ENCODE results near the gene LMAN1. TPM values are rescaled to one million over a fixed set of nuclear protein-coding genes. Genes with fewer than 3 reads are reported as not detected.

The LMAN1 gene
- total and polyA plus RNA-seq, 2 of the 13 experiments (the other 11 are each of a cell fraction or from before 2014, with no cell fraction given) = 127 to 131 TPM

DNA sequence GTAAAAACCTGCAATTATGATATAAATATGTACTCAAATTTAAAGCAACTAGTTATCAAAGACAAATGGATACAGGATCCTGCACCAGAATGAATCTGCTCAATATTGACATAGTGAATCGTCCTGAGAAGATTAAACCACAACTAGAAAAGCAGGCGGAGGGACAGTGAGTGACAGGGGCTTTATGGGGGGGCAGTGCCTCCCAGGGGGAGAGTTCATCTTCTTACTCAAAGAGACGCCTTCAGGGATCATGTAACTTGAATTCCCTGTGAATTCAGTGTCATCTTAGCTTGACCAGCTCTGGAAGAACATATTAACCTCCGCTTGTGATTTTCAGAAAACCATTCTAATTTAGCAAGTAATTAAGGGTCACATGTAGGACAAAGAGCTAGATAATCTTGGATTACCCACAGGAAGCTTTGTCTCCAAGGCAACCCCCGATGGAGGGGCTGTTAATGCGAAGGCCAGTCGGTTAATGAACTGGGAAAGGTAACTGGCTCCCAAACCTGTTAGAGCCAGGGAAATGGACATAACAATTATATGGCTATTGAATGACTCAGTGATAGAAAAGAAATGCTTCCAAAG, 17.4 kb upstream of the LMAN1 start (continued):
- TF ChIP-seq, protein P1, sequence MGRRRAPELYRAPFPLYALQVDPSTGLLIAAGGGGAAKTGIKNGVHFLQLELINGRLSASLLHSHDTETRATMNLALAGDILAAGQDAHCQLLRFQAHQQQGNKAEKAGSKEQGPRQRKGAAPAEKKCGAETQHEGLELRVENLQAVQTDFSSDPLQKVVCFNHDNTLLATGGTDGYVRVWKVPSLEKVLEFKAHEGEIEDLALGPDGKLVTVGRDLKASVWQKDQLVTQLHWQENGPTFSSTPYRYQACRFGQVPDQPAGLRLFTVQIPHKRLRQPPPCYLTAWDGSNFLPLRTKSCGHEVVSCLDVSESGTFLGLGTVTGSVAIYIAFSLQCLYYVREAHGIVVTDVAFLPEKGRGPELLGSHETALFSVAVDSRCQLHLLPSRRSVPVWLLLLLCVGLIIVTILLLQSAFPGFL (CRISPR knock-in tag; IDR thresholded peaks at IDR 0.05) = no peak
- TF ChIP-seq, protein P2, sequence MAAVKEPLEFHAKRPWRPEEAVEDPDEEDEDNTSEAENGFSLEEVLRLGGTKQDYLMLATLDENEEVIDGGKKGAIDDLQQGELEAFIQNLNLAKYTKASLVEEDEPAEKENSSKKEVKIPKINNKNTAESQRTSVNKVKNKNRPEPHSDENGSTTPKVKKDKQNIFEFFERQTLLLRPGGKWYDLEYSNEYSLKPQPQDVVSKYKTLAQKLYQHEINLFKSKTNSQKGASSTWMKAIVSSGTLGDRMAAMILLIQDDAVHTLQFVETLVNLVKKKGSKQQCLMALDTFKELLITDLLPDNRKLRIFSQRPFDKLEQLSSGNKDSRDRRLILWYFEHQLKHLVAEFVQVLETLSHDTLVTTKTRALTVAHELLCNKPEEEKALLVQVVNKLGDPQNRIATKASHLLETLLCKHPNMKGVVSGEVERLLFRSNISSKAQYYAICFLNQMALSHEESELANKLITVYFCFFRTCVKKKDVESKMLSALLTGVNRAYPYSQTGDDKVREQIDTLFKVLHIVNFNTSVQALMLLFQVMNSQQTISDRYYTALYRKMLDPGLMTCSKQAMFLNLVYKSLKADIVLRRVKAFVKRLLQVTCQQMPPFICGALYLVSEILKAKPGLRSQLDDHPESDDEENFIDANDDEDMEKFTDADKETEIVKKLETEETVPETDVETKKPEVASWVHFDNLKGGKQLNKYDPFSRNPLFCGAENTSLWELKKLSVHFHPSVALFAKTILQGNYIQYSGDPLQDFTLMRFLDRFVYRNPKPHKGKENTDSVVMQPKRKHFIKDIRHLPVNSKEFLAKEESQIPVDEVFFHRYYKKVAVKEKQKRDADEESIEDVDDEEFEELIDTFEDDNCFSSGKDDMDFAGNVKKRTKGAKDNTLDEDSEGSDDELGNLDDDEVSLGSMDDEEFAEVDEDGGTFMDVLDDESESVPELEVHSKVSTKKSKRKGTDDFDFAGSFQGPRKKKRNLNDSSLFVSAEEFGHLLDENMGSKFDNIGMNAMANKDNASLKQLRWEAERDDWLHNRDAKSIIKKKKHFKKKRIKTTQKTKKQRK (IDR thresholded peaks at IDR 0.05; ENCODE audit: low read length) = no peak
- TF ChIP-seq FOXK1 (CRISPR knock-in tag; IDR thresholded peaks at IDR 0.05; ENCODE audit: borderline replicate concordance, low read depth) (no peak), TBP (CRISPR knock-in tag; IDR thresholded peaks at IDR 0.05) (no peak), SNAPC2 (CRISPR knock-in tag; IDR thresholded peaks at IDR 0.05) (no peak)
- TF ChIP-seq, protein P3, sequence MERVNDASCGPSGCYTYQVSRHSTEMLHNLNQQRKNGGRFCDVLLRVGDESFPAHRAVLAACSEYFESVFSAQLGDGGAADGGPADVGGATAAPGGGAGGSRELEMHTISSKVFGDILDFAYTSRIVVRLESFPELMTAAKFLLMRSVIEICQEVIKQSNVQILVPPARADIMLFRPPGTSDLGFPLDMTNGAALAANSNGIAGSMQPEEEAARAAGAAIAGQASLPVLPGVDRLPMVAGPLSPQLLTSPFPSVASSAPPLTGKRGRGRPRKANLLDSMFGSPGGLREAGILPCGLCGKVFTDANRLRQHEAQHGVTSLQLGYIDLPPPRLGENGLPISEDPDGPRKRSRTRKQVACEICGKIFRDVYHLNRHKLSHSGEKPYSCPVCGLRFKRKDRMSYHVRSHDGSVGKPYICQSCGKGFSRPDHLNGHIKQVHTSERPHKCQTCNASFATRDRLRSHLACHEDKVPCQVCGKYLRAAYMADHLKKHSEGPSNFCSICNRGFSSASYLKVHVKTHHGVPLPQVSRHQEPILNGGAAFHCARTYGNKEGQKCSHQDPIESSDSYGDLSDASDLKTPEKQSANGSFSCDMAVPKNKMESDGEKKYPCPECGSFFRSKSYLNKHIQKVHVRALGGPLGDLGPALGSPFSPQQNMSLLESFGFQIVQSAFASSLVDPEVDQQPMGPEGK (CRISPR knock-in tag; IDR thresholded peaks at IDR 0.05) = no peak
